Measurements from ENCODE around the gene ABCA2. TPM values are rescaled to one million over a fixed set of nuclear protein-coding genes. Genes with fewer than 3 reads are reported as not detected.

The ABCA2 gene
- total RNA-seq, 1 experiment from 2014 or later, result 1.3 TPM

DNA sequence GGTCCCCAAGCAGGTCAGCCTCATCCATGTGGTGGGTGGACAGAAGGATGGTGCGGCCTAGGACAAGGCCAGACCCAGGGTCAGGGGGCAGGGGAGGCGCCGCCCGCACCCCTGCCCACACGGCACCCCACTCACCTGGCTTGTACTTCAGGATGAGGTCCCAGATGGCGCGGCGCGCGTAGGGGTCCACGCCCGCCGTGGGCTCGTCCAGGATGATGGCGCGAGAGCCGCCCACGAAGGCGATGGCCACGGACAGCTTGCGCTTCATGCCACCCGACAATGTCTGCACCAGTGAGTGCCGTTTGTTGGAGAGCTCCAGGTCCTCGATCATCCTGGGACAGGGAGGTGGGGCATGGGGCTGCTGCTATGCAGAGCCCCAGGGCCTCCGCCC lies 12.5 kb downstream of the ABCA2 start:
- H3K4me3 ChIP-seq, result no peak overlapping the region
- no peak overlapping the region for H3K27ac ChIP-seq
- H3K4me1 ChIP-seq (replicated peaks), result no peaks in the 10 kb centered on the region
- no peaks in the 10 kb centered on the region for H3K27me3 ChIP-seq (replicated peaks)
- DNase-seq (ENCODE audit: low read depth in 1 of 2, low spot score in 2 of 2), result no peak
- H3K9me3 ChIP-seq (replicated peaks), result no peaks in the 10 kb centered on the region
- H3K36me3 ChIP-seq, result no peaks in the 10 kb centered on the region

GRCh38 chr9:137014776-137015539 lies 13.1 kb downstream of the ABCA2 start:
- Histone ChIP-seq H3K36me3 (no peaks in the 10 kb centered on the region), H3K9me3 (replicated peaks) (no peaks in the 10 kb centered on the region), H3K4me1 (replicated peaks) (no peaks in the 10 kb centered on the region), H3K27ac (no peak overlapping the region), H3K4me3 (no peak overlapping the region), H3K27me3 (replicated peaks) (no peaks in the 10 kb centered on the region)
- DNase-seq (ENCODE audit: low read depth in 1 of 2, low spot score in 2 of 2), result no peak

DNA sequence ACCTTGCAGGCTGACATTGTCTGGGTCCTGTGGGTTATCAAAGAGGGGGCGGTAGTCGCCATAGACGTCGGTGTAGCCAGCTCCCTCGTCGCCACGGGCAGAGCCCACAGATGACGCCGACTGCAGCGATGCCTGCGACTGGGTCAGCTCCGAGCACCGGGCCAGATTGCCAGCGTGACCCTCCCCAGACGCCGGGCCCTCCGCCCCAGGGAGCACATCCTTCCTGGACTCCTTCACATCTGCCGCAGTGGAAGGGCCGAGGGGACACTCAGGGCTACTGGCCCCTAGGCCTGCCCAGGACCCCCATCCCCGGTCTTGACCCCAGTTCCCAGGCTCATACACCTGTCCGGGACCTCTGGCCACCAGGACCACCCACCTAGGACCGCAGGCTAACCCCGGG lies 13.9 kb downstream of the ABCA2 start:
- Histone ChIP-seq H3K27ac (no peak overlapping the region), H3K4me3 (no peak overlapping the region), H3K36me3 (no peaks in the 10 kb centered on the region), H3K27me3 (replicated peaks) (no peaks in the 10 kb centered on the region), H3K4me1 (replicated peaks) (no peaks in the 10 kb centered on the region), H3K9me3 (replicated peaks) (no peaks in the 10 kb centered on the region)
- no peak for DNase-seq (ENCODE audit: low read depth in 1 of 2, low spot score in 2 of 2)

- H3K4me1 ChIP-seq (replicated peaks), result no peaks in the 10 kb centered on the region
- DNase-seq (ENCODE audit: low read depth in 1 of 2, low spot score in 2 of 2), result no peak
- H3K27ac ChIP-seq, result no peak overlapping the region
- no peaks in the 10 kb centered on the region for H3K36me3 ChIP-seq
- no peak overlapping the region for H3K4me3 ChIP-seq
- no peaks in the 10 kb centered on the region for H3K27me3 ChIP-seq (replicated peaks)
- H3K9me3 ChIP-seq (replicated peaks), result no peaks in the 10 kb centered on the region
Measured at GRCh38 chr9:137013571-137013940, 14.5 kb downstream of the ABCA2 start.

DNA sequence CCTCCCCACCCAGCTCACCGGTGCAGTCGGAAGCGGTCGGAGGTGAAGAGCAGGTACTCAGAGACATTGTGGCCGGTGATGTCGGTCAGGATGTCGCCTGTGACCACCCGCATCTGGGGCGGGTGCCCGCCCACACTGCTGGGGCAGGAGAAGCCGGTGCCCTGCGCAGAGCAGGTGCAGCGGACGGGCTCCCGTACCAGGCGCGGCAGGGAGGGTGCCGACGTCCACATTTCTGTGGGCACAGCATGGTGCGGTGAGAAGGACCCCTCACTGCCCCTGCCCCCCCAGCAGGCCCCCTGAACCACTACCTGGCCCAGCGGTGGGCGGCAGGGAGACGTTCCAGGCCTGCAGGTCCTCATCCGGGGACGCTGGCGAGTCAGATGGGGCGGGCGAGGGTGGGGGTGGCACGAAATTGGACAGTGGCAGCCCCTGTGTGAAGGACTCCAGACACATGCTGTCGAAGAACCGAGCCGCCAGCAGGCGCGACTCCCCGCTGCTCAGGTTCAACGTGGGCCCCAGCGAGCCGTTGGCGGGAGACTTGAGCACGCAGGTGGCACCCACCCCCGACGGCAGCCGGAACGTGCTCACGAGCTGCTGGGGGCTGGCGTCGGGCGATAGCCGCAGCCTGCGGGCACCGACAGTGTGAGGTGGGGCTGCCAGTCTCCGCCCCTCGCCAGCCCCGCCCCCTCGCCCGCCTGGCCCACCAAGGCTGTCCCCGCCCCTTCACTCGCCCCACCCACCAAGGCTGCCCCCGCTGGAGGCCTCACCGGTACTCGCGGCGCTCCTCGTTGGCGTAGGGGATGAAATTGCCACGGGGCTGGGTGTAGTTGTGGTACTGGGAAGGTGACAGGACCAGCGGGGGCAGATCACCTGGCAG lies 15.1 kb downstream of the ABCA2 start:
- Histone ChIP-seq H3K36me3 (no peaks in the 10 kb centered on the region), H3K4me1 (replicated peaks) (no peaks in the 10 kb centered on the region; the same call in 1 of the 2 replicates), H3K9me3 (replicated peaks) (no peaks in the 10 kb centered on the region), H3K4me3 (no peak overlapping the region), H3K27ac (no peak overlapping the region), H3K27me3 (replicated peaks) (no peaks in the 10 kb centered on the region)
- no peak for DNase-seq (ENCODE audit: low read depth in 1 of 2, low spot score in 2 of 2)

DNA sequence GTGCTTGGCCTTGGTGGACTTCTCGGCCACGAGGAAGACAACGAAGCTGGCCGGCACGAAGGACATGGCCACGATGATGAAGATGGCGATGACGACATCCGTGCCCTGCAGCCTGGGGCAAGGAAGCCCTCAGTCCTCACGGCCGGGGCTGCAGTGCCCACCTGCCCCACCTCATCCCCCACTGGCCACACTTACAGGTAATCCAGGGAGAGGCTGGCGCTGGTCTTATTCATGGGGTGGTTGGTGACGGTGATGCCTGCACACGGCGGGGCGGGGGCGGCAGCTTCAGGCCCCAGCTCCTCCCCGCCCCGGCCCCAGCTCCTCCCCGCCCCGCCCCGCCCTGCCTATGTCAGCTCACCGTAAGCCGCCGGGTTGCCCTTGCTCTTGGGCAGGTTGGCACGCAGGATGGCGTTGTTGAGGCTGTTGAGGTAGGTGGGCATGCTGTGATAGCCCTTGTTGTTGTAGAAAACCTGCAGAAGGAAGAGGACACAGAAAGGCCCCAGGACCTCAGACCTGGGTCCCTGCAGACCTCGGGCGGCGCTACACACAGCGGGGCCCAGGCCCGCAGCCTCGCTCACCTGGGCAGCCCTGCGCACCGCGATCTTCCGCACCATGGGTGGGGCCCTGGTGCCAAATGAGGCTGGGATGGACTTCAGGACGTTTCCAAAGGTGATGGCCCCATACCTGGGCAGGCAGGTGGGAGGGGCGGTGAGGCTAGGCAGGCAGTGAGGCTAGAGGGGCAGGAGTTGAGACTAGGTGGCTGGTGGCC lies 15.9 kb downstream of the ABCA2 start:
- Histone ChIP-seq H3K9me3 (replicated peaks) (no peaks in the 10 kb centered on the region), H3K36me3 (no peaks in the 10 kb centered on the region), H3K4me3 (no peak overlapping the region), H3K27ac (no peak overlapping the region), H3K27me3 (replicated peaks) (no peaks in the 10 kb centered on the region; the same call in 1 of the 2 replicates), H3K4me1 (replicated peaks) (peaks cover 8% of the 10 kb centered on the region)
- DNase-seq (ENCODE audit: low read depth in 1 of 2, low spot score in 2 of 2), result no peak

DNA sequence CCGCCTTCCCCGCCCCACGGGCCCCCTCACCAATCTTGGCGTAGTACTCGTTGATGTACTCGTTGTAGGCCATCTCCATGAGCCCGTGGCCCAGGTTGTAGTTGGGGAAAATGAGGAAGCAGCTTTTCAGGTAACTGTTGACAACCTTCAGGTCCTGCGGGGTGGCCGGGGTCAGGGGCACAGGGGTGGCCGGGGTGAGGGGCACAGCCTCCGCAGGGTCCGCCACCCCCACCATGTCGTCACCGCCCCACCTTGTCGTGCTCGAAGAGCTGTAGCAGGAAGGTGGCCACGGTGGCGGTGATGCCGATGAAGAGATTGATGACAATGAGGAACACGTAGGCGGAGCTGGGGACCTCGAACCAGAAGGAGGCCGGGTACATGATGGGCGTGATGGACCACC lies 16.9 kb downstream of the ABCA2 start:
- Histone ChIP-seq H3K4me1 (replicated peaks) (peaks cover 8% of the 10 kb centered on the region), H3K4me3 (no peak overlapping the region), H3K36me3 (no peaks in the 10 kb centered on the region), H3K27ac (no peak overlapping the region), H3K9me3 (replicated peaks) (no peaks in the 10 kb centered on the region), H3K27me3 (replicated peaks) (no peaks in the 10 kb centered on the region; the same call in 1 of the 2 replicates)
- no peak for DNase-seq (ENCODE audit: low read depth in 1 of 2, low spot score in 2 of 2)

DNA sequence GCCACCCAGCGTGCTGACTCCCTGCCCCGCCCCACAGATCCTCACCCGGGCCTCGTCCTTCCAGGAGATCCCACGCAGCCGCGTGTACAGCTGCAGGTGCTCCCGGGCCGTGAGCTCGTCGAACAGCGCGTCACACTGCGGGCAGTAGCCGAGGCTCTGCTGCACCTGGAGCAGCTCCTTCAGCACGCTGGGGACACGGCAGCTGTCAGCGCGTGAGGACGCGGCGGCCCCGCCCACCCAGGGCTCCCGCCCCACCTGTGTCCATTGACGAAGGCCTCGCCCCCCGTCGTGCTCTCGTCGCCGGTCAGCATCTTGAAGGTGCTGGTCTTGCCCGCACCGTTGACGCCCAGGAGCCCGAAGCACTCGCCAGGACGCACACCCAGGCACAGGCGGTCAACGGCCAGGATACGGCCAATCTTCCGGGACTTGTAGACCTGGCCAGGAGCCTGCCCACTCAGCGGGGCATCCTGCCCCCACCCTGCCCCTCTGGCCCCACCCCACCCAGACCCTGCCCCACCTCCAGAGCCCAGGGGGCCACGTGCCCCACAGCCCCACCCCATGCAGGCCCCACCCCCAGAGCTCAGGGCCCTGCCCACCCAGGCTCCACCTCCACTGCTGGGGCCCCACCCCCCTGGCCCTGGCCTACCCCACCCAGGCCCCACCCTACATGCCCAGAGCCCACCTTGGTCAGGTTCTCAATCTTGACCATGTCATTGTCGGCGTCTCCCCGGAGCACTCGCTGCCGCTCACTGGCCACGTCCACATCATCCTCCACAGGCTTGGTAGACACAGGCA lies 17.9 kb downstream of the ABCA2 start:
- no peaks in the 10 kb centered on the region for H3K36me3 ChIP-seq
- peaks cover 8% of the 10 kb centered on the region for H3K4me1 ChIP-seq (replicated peaks)
- no peak overlapping the region for H3K4me3 ChIP-seq
- H3K27ac ChIP-seq, result no peak overlapping the region
- no peak for DNase-seq (ENCODE audit: low read depth in 1 of 2, low spot score in 2 of 2)
- no peaks in the 10 kb centered on the region for H3K9me3 ChIP-seq (replicated peaks)
- no peaks in the 10 kb centered on the region; the same call in 1 of the 2 replicates for H3K27me3 ChIP-seq (replicated peaks)

DNA sequence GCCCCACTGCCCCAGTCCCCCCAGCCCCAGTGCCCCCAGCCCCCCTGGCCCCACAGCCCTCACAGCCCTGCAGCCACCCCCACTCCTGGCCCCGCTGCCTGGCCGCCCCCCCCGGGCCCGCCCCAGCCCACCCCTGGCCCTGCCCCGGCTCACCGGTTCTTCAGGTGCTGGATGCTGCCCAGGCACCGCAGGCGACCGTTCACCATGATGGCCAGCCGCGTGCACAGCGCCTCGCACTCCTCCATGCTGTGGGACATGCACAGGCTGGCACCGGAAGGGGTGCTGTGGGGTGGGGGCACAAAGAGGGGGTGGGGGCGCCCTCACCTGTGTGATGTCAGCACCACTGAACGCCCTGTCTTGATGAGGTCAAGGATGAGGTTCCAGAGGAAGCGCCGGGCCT lies 18.8 kb downstream of the ABCA2 start:
- H3K36me3 ChIP-seq, result no peaks in the 10 kb centered on the region
- H3K9me3 ChIP-seq (replicated peaks), result no peaks in the 10 kb centered on the region
- no peak overlapping the region for H3K4me3 ChIP-seq
- H3K4me1 ChIP-seq (replicated peaks), result peaks cover 8% of the 10 kb centered on the region
- DNase-seq (ENCODE audit: low read depth in 1 of 2, low spot score in 2 of 2), result no peak
- no peak overlapping the region for H3K27ac ChIP-seq
- no peaks in the 10 kb centered on the region; the same call in 1 of the 2 replicates for H3K27me3 ChIP-seq (replicated peaks)

DNA sequence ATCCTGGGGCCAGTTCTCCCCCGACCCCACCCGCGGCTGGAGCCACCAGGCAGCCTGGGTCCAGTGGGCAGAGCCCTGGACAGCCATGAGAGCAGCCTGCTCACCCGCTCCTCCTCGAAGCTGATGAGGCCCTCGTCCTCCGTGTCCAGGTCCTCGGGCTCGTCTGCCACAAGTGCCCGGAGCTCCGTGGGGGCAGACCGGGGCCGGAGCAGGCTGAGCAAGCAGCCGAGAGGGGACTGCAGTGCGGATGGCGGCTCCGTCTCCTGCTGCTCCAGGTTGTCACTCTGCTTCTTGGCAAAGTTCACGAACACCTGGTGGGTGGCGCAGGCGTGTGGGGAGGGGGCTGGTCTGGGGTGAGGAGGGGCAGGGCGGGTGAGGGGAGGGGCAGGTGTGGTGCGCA lies 19.7 kb downstream of the ABCA2 start:
- H3K27me3 ChIP-seq (replicated peaks), result no peaks in the 10 kb centered on the region; the same call in 1 of the 2 replicates
- no peak overlapping the region for H3K27ac ChIP-seq
- H3K9me3 ChIP-seq (replicated peaks), result no peaks in the 10 kb centered on the region
- no peak for DNase-seq (ENCODE audit: low read depth in 1 of 2, low spot score in 2 of 2)
- no peak overlapping the region for H3K4me3 ChIP-seq
- H3K4me1 ChIP-seq (replicated peaks), result peaks cover 8% of the 10 kb centered on the region
- no peaks in the 10 kb centered on the region for H3K36me3 ChIP-seq

DNA sequence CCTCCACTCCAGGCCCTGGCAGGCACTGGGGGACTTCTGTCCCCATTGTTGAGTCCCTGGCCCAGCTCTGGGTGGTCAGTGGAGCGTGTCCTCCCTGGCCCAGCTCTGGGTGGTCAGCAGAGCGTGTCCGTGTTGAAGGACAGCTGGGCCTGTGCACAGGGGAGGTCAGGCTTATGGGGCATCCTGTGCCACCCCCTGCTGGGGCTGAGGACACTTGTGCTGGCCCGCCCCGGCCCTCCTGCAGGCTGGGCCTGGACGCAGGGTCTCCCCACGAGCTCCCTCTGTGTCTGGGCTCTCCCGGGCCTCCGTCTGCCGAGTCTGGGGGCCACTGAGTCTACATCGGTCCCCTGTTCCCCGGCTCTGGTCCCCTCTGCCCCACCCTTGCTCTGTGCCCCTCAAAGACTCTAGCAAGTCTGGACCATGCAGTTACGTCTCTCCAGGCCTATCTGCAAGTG lies 20.2 kb downstream of the ABCA2 start:
- H3K4me3 ChIP-seq, result no peak overlapping the region
- no peak overlapping the region for H3K27ac ChIP-seq
- H3K27me3 ChIP-seq (replicated peaks), result no peaks in the 10 kb centered on the region; the same call in 1 of the 2 replicates
- DNase-seq (ENCODE audit: low read depth in 1 of 2, low spot score in 2 of 2), result no peak
- H3K4me1 ChIP-seq (replicated peaks), result peaks cover 8% of the 10 kb centered on the region
- no peaks in the 10 kb centered on the region for H3K36me3 ChIP-seq
- no peaks in the 10 kb centered on the region for H3K9me3 ChIP-seq (replicated peaks)

DNA sequence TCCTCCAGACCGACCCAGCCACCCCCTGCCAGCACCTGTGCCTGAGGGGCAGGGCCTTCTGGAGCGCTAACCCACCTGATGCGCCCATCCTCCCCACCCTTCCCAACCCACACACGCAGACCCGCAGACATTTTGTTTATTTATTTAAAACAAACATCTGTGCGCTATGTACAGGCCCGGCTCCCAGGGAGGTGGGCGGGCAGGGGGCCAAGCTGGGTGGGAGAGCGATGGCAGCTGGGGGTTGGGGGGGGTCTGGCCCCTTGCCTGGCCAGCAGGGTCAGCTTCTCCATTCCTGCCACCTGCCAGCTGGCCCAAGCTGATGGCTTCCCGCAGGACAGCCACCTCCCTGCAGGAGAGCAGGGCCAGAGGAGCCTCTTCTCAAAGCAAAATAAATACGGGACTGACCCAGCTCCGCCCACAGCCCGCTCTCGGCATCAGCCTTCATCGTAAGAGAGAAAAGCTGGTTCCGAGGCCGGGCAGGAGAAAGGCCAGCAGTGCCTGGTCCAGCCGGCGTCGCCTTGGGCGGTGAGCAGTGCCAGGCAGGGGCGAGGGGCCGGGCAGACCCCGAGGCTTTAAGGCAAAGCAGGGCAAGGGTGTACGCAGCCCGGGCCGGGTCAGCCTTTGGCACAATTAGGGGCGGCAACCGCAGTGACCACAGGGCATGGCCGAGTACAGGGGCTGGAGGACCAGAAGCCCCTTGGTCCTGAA lies 20.8 kb downstream of the ABCA2 start:
- Histone ChIP-seq H3K36me3 (no peaks in the 10 kb centered on the region), H3K27me3 (replicated peaks) (no peaks in the 10 kb centered on the region; the same call in 1 of the 2 replicates), H3K4me3 (no peak overlapping the region), H3K4me1 (replicated peaks) (peaks cover 8% of the 10 kb centered on the region), H3K27ac (no peak overlapping the region), H3K9me3 (replicated peaks) (no peaks in the 10 kb centered on the region)
- DNase-seq (ENCODE audit: low read depth in 1 of 2, low spot score in 2 of 2), result no peak

All from SJSA1 (cell line).